Measurements from ENCODE around the gene TAF4B.

Gene TAF4B

GRCh38 chr18:26417190-26417589, 190.9 kb downstream of the TAF4B start:
- FAIRE-seq (no peak), DNase-seq (ENCODE audit: insufficient read length, low spot score) (no peak)
- no peak for TF ChIP-seq CTCF (IDR thresholded peaks at IDR 0.05; ENCODE audit: insufficient read depth, missing control alignments)

GRCh38 chr18:26418225-26418624, 192.0 kb downstream of the TAF4B start:
- FAIRE-seq, result no peak
- no peak for DNase-seq (ENCODE audit: insufficient read length, low spot score)
- no peak for TF ChIP-seq CTCF (IDR thresholded peaks at IDR 0.05; ENCODE audit: insufficient read depth, missing control alignments)

GRCh38 chr18:26419746-26420145, 193.5 kb downstream of the TAF4B start:
- no peak for TF ChIP-seq CTCF (IDR thresholded peaks at IDR 0.05; ENCODE audit: insufficient read depth, missing control alignments)
- FAIRE-seq, result no peak
- no peak for DNase-seq (ENCODE audit: insufficient read length, low spot score)

- no peak for TF ChIP-seq CTCF (IDR thresholded peaks at IDR 0.05; ENCODE audit: insufficient read depth, missing control alignments)
- FAIRE-seq (no peak), DNase-seq (ENCODE audit: insufficient read length, low spot score) (no peak)
Observed at GRCh38 chr18:26421503-26421902, 195.3 kb downstream of the TAF4B start.

GRCh38 chr18:26421931-26422330, 195.7 kb downstream of the TAF4B start:
- no peak for TF ChIP-seq CTCF (IDR thresholded peaks at IDR 0.05; ENCODE audit: insufficient read depth, missing control alignments)
- DNase-seq (ENCODE audit: insufficient read length, low spot score) (no peak), FAIRE-seq (no peak)

- no peak for FAIRE-seq
- DNase-seq (ENCODE audit: insufficient read length, low spot score), result no peak
- no peak for TF ChIP-seq CTCF (IDR thresholded peaks at IDR 0.05; ENCODE audit: insufficient read depth, missing control alignments)
Observed at GRCh38 chr18:26422472-26423162, 196.4 kb downstream of the TAF4B start.

GRCh38 chr18:26424428-26425147, 198.3 kb downstream of the TAF4B start:
- no peak for DNase-seq (ENCODE audit: insufficient read length, low spot score)
- no peak for TF ChIP-seq CTCF (IDR thresholded peaks at IDR 0.05; ENCODE audit: insufficient read depth, missing control alignments)
- no peak for FAIRE-seq

Measured in D721Med (cell line).